Neural cell (in vitro differentiated cells): ENCODE data around the gene ARFRP1. TPM values are rescaled to one million over a fixed set of nuclear protein-coding genes. Genes with fewer than 3 reads are reported as not detected.

Experiments
- H2AFZ ChIP-seq: fragments of 200-600, 300-800 bp; sonication (generic), shearing (Covaris generic); 2 replicates; pipeline ENCODE4 v1.6.0; 2014; ENCODE audit warnings: low read depth, mild to moderate bottlenecking, antibody characterized with exemption, low read length, moderate library complexity
- H3F3A ChIP-seq: fragments of 200-600 bp; shearing (Covaris generic); 2 replicates; pipeline ENCODE4 v1.6.1; 2016; ENCODE audit warnings: mild to moderate bottlenecking, moderate library complexity, mixed read lengths, antibody characterized with exemption, low read length; ENCODE audit not compliant: insufficient read depth, poor library complexity, severe bottlenecking
- H3K27ac ChIP-seq: fragments of 200-600, 300-800 bp; sonication (generic), shearing (Covaris generic); 2 replicates; pipeline ENCODE4 v1.5.1; 2014; ENCODE audit warnings: mild to moderate bottlenecking, low read length, moderate library complexity
- H3K27me3 ChIP-seq: fragments of 300-800, 200-600 bp; sonication (generic), shearing (Covaris generic); 2 replicates; pipeline ENCODE4 v1.6.0; 2014; ENCODE audit warnings: mild to moderate bottlenecking, low read depth, low read length, moderate library complexity; ENCODE audit not compliant: insufficient read depth
- H3K36me3 ChIP-seq: fragments of 300-800, 200-600 bp; sonication (generic), shearing (Covaris generic); 2 replicates; pipeline ENCODE4 v1.5.1; 2014; ENCODE audit warnings: mild to moderate bottlenecking, antibody characterized with exemption, low read length, moderate library complexity; ENCODE audit not compliant: insufficient read depth
- H3K4me2 ChIP-seq: fragments of 300-800, 200-600 bp; sonication (generic), shearing (Covaris generic); 2 replicates; pipeline ENCODE4 v1.6.0; 2014; ENCODE audit warnings: mild to moderate bottlenecking, low read length
- H3K4me3 ChIP-seq: fragments of 300-800, 200-600 bp; sonication (generic), shearing (Covaris generic); 2 replicates; pipeline ENCODE4 v1.5.1; 2014; ENCODE audit warnings: mild to moderate bottlenecking, low read length, moderate library complexity
- H3K79me2 ChIP-seq: fragments of 200-600 bp; shearing (Covaris generic); replicated peaks from 2 replicates; pipeline ENCODE4 v1.6.0; 2014; ENCODE audit warnings: mild to moderate bottlenecking, low read length, moderate library complexity; ENCODE audit not compliant: insufficient read depth
- H3K9ac ChIP-seq: fragments of 300-800, 200-600 bp; sonication (generic), shearing (Covaris generic); 2 replicates; pipeline ENCODE4 v1.6.1; 2016; ENCODE audit warnings: mild to moderate bottlenecking, low read length, mixed read lengths
- H3K9me2 ChIP-seq: fragments of 200-600 bp; shearing (Covaris generic); 2 replicates; pipeline ENCODE4 v1.6.1; 2016; ENCODE audit warnings: mild to moderate bottlenecking, low read length, mixed read lengths; ENCODE audit not compliant: insufficient read depth
- H3K9me3 ChIP-seq: fragments of 200-600, 300-800 bp; sonication (generic), shearing (Covaris generic); 2 replicates; pipeline ENCODE4 v1.6.1; 2016; ENCODE audit warnings: mild to moderate bottlenecking, mixed run types, low read length, moderate library complexity, mixed read lengths
- H4K20me1 ChIP-seq: fragments of 200-600 bp; shearing (Covaris generic); 2 replicates; pipeline ENCODE4 v1.6.1; 2016; ENCODE audit warnings: mild to moderate bottlenecking, mixed run types; ENCODE audit not compliant: insufficient read depth
- CTCF ChIP-seq: fragments of 450-650 bp; IDR thresholded peaks from 2 replicates; pipeline ENCODE4 v1.5.1; 2014; ENCODE audit warnings: antibody characterized with exemption, mild to moderate bottlenecking, moderate library complexity; ENCODE audit not compliant: poor library complexity, severe bottlenecking
- EP300 ChIP-seq: fragments of 450-650 bp; conservative IDR thresholded peaks from 2 replicates; pipeline ENCODE4 v1.6.1; 2014; ENCODE audit warnings: antibody characterized with exemption, mild to moderate bottlenecking, moderate library complexity; ENCODE audit not compliant: poor library complexity, severe bottlenecking
- EZH2 ChIP-seq: fragments of 200-600, 300-800 bp; shearing (Covaris generic), sonication (generic); IDR thresholded peaks from 2 replicates; pipeline ENCODE4 v1.6.1; 2014; ENCODE audit warnings: antibody characterized with exemption, low read length, borderline replicate concordance, mild to moderate bottlenecking; ENCODE audit not compliant: insufficient read depth, poor library complexity, severe bottlenecking
- MXI1 ChIP-seq: fragments of 450-650 bp; conservative IDR thresholded peaks from 2 replicates; pipeline ENCODE4 v1.6.1; 2014; ENCODE audit warnings: antibody characterized with exemption, mild to moderate bottlenecking; ENCODE audit not compliant: poor library complexity, severe bottlenecking
- POLR2AphosphoS5 ChIP-seq: IDR thresholded peaks from 2 replicates; pipeline ENCODE4 v1.6.1; 2012
- RAD21 ChIP-seq: fragments of 450-650 bp; conservative IDR thresholded peaks from 2 replicates; pipeline ENCODE4 v1.6.1; 2014; ENCODE audit warnings: antibody characterized with exemption, mild to moderate bottlenecking, moderate library complexity
- REST ChIP-seq: IDR thresholded peaks from 2 replicates; pipeline ENCODE4 v1.6.1; 2012; ENCODE audit warnings: borderline replicate concordance
- SMC3 ChIP-seq: fragments of 450-650 bp; conservative IDR thresholded peaks from 2 replicates; pipeline ENCODE4 v1.6.1; 2014; ENCODE audit warnings: antibody characterized with exemption, mild to moderate bottlenecking, moderate library complexity; ENCODE audit not compliant: poor library complexity
- TAF1 ChIP-seq: IDR thresholded peaks from 2 replicates; pipeline ENCODE4 v1.6.1; 2012; ENCODE audit warnings: low read depth
- polyA plus RNA-seq: library from polyadenylated mRNA; depleted of rRNA; stranded (reverse); fragments of >200 nt; gene quantifications from 2 replicates; pipeline ENCODE4 v1.2.3, GENCODE V29; 2014

The ARFRP1 gene
- polyA plus RNA-seq, 1 donor from 2014 or later, result 70.9 TPM

DNA sequence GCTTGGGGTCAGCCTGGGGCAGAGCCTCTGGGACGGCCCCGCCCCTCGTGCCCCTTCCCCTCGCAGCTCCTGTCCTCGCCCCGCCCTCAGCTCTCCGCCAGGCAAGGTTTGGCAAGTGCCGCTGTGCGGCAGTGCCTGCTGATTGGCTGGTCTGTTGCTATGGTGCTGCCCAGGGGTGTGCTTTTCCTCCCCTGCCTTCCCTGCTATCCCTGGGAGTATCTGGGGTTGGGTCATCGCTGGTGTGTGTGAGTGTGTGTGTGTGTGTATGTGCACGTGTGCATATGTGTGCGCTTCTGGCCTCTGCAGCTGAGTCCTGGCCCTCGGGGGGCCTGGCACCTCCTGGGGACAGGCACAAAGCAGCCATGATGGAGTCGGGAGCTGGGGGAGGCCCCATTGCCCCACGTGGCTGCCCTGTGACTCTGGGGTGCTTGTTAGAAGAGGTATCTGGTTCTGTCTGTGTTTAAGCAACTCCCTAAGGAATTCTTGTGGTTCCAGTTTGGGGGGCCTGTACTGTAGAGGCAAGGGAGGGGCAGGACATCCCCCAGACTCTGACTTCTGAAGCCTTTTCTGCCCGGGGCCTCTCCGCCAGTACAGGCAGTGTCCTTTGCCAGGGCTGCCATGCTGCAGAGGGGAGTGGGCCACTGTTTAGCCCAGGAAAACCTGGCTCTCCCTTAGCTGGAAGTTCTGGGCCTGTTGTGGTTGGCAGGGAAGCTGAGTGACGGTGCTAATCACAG is 42.7 kb downstream of the ARFRP1 start:
- no peaks in the 10 kb centered on the region for H3K9me2 ChIP-seq
- H3F3A ChIP-seq, result no peaks in the 10 kb centered on the region
- H3K79me2 ChIP-seq, result no peaks in the 10 kb centered on the region
- TF ChIP-seq TAF1, result no peak
- no peak for TF ChIP-seq REST
- TF ChIP-seq MXI1, result no peak
- no peak for TF ChIP-seq EP300
- TF ChIP-seq RAD21, result no peak
- no peak for TF ChIP-seq SMC3
- no peak for TF ChIP-seq CTCF
- TF ChIP-seq EZH2, result no peak
- TF ChIP-seq POLR2AphosphoS5, result no peak
- H3K36me3 ChIP-seq, result no peaks in the 10 kb centered on the region
- H2AFZ ChIP-seq, result no peak overlapping the region
- H3K4me3 ChIP-seq, result peak overlapping the region; percentile 23
- no peak overlapping the region for H3K4me2 ChIP-seq
- no peaks in the 10 kb centered on the region for H3K27me3 ChIP-seq
- H3K27ac ChIP-seq, result peak overlapping the region; percentile 26
- H3K9me3 ChIP-seq, result no peaks in the 10 kb centered on the region
- H3K9ac ChIP-seq, result peak overlapping the region; percentile 43
- no peaks in the 10 kb centered on the region for H4K20me1 ChIP-seq

GRCh38 chr20:63664143-63664851 is 43.5 kb downstream of the ARFRP1 start:
- no peaks in the 10 kb centered on the region for H3K79me2 ChIP-seq
- H4K20me1 ChIP-seq, result no peaks in the 10 kb centered on the region
- no peaks in the 10 kb centered on the region for H3K9me3 ChIP-seq
- H3K27ac ChIP-seq, result peak overlapping the region; percentile 26
- no peak for TF ChIP-seq EZH2
- TF ChIP-seq CTCF, result no peak
- TF ChIP-seq TAF1, result no peak
- TF ChIP-seq POLR2AphosphoS5, result no peak
- no peak for TF ChIP-seq EP300
- TF ChIP-seq REST, result no peak
- TF ChIP-seq SMC3, result no peak
- no peak for TF ChIP-seq RAD21
- TF ChIP-seq MXI1, result no peak
- peak overlapping the region; percentile 23 for H3K4me3 ChIP-seq
- H3K27me3 ChIP-seq, result no peaks in the 10 kb centered on the region
- no peaks in the 10 kb centered on the region for H3K36me3 ChIP-seq
- no peak overlapping the region for H2AFZ ChIP-seq
- H3K9ac ChIP-seq, result peak overlapping the region; percentile 43
- H3K9me2 ChIP-seq, result no peaks in the 10 kb centered on the region
- H3F3A ChIP-seq, result no peaks in the 10 kb centered on the region
- no peak overlapping the region for H3K4me2 ChIP-seq
